Glomerular visceral epithelial cell (primary cell): ENCODE measurements around the gene HIGD2B.
"Not testable (repeated sequence)": the region's sequence is repeated elsewhere in the genome, so short reads cannot be mapped to it uniquely, and the experiment has no call there.

Experiments used
- DNase-seq: peaks from one replicate; pipeline ENCODE4 v3.0.0-alpha.2; 2016; ENCODE audit errors: extremely low spot score

The HIGD2B gene, protein sequence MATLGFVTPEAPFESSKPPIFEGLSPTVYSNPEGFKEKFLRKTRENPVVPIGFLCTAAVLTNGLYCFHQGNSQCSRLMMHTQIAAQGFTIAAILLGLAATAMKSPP

DNA sequence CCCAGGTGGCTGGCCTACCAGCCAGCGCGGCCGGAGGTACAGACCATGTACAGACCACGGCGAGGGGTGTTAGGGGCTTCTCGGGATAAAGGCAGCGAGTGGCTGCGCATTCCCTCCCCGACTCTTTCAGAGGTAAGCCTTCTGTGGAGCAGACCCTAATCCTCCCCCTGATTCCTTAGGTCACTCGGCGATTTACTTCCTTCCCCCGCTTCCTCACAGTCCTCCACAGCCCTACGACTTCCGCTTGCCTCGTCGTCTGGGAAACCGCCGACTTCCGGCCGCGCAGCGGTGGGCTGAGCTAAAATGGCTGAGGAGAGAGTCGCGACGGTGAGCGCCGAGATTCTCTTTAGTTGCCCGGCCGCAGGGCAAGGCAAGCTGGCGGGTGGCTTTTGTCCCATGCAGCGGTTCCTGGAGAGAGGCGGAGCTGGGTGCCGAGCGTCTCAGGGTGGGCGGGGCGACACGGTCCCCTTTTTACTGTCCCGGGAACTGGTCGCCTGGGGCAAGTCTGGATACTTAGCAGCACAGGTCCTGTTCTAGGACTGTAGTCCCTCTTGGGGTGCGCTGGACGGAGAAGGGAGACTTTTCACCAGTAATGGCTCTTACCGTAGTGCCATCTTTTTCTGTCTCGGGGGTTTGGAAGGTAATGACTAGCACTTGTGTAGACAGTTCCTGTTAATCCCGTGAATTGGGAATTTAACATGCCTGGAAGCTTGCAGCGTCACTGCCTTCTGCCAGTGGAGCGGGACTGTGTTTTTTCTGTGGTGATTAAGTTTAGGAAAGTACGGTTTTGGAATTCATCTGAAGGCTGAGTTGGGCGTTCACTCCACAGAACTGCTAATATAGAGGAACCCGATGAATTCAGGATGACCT is at the start of gene HIGD2B, which contains the start of gene BBS4:
Gene HIGD2B, minus strand, starts transcription at position 258 of the 870 bp plus-strand sequence. CDS start 9,808 bp downstream, outside the sequence.
Gene BBS4, plus strand, starts transcription at position 283 of the 870 bp plus-strand sequence. Its CDS starts 21 bp downstream, at position 304.
- DNase-seq = peak; percentile 93

DNA sequence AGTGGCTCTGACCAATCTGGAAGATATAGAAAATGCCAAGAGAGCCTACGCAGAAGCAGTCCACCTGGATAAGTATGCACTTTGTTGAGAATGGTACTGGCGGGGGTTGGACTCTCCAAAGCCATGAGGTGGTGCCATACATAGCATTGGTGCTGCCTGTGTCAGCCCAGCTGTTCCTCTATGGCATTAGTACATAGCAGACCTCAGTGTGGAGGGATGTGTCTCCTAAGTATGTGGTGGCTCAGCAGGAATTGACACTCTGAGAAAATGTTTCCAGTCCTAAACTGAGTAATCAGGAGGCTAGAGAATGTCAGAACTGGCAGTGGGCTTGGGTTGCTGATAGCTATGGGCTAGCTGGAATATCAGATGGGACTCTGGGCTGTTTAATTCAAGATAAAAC is 49.1 kb upstream of the HIGD2B start:
- no peak for DNase-seq

DNA sequence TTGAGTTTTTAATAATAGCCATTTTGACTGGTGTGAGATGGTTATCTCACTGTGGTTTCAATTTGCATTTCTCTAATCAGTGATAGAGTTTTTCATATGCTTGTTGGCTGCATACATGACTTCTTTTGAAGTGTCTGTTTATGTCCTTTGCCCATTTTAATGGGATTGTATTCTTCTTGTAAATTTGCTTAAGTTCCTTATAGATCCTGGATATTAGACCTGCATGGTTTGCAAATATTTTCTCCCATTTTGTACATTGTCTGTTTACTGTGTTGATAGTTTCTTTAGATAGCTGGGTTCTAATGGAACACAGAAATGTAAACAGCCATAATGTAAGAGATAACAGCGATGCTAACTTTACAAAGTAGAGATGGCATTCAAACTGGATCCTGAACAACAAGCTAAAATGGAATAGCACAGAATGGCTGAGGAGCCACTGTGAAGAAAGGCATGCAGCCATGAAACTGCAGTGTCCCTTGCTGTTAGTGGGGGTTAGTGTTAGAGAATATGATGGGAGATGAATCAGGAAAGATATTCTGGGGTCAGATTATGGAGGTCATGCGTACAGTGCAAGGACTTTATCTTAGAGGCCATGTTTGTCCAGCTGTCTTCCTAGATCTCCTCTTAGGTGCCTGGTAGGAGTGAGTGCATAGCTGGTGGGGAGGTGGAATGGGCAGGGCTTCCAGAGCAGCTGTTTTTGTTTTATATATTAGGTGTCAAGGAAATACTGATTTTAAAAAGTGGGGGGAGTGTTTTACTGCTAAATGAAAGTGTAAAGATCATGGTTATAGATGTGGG is 48.2 kb upstream of the HIGD2B start:
- DNase-seq = no peak

DNA sequence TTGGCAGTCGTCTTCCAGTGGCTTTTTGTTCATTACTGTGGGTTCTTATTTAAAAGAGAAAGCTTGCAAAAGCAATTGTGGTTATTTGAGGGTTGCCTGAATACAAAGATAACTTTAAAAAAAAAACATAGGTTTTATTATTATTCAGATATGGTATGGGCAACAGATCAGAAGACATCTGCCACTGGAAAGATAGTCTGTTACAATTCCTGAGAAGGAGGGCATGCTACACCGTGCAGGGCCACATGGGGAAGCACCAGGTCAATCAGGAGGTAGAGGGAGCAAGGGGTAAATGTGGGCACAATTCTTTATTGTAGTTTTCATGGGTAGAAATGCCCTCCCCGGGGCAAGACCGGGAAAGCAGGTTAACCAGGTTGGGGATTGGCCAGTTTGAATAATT is 46.5 kb upstream of the HIGD2B start:
- no peak for DNase-seq

DNA sequence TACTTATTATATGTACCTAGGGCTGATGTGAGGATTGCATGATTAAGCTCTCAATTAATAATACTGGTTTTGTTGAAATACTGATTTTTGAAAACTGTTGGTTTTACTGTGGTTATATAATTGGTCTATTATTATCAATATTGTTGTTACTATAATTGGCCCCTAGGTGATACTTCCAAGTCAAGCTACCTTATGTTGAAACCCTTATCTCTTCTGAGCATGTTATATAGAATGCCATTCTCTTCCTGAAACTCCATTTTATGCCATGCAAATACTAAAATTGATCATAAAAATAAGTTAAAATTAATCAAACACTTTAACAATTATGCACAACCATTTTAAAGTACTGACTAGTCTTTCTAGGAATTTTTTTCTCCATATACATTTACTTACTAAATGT is 46.1 kb upstream of the HIGD2B start:
- DNase-seq = no peak

DNA sequence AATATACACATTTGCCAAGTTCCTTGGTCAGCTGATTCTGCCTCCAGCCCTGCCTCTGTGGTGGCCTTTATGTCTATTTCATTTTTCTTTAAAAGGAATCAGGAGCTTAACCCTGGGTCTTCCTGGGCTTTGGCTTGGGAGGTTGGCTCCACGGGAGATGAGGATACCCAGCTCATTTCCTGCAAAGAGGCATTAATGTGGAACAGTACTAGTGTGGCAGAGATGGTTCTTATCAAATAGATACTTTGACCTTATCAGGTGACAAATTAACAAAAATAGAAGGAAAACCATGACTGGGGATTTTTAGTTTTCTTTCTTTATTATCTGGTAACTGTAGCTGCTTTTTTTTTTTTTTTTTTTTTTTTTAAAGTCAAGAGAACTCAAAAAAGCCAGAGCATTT is 42.8 kb upstream of the HIGD2B start:
- DNase-seq = no peak

DNA sequence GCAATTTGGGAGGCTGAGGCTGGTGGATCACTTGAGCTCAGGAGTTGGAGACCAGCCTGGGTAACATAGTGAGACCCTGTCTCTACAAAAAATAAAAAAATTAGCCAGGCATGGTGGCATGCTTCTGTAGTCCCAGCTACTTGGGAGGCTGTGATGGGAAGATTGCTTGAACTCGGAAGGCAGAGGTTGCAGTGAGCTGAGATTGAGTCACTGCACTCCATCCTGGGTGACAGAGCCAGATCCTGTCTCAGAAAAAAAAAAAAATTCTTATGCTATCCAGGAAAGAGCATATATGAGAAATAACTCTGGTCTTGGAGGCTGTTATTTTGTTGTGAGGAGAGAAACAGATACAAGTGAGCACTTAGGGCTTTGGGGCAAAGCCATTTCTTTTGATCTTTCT is 42.3 kb upstream of the HIGD2B start:
- not testable (repeated sequence) for DNase-seq

DNA sequence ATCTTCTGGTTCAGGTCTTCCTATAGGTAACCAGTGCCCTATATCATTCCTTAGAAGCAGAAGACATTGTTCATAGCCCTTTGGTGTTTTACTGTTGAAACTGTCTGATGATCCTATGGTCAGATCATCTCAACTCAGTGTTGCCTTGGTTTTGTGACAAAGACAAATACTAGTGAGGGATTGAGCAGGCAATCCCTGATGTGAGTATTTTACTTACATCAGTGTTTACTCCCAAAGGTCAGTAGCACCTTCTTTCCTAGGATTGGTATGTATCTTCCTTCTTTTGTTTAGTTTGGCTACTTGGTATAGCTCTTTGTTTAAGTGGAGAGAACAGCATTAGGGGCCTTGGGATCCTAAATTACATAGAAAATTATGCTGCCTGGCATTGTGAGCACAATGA is 41.2 kb upstream of the HIGD2B start:
- no peak for DNase-seq

DNA sequence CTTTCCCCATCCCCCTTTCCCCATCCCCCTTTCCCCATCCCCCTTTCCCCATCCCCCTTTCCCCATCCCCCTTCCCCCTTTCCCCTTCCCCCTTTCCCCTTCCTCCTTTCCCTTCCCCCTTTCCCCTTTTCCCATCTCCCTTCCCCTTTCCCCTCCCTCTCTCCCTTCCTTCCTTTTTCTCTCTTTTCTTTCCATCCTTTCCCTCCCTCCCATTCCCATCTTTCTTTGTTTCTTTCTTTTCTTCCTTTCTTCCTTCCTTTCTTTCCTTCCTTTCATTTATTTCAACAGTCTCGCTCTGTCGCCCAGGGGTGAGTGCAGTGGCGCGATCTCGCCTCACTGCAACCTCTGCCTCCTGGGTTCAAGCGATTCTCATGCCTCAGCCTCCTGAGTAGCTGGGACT is 39.9 kb upstream of the HIGD2B start:
- not testable (repeated sequence) for DNase-seq

DNA sequence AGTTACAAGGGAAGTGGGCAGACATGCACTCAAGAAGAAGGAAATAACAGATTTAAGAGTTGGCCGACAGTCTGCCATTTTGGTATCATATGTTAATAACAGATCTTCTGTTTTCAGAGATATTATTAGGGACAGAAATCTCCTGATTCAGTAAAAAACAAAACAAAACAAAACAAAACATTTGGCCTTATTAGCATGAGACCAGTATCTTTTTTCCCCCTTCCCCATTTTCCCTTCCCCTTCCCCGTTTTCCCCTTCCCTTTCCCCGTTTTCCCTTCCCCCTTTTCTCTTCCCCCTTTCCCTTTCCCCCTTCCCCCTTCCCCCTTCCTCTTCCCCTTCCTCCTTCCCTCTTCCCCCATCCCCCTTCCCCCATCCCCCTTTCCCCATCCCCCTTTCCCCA is 39.5 kb upstream of the HIGD2B start:
- DNase-seq = no peak

DNA sequence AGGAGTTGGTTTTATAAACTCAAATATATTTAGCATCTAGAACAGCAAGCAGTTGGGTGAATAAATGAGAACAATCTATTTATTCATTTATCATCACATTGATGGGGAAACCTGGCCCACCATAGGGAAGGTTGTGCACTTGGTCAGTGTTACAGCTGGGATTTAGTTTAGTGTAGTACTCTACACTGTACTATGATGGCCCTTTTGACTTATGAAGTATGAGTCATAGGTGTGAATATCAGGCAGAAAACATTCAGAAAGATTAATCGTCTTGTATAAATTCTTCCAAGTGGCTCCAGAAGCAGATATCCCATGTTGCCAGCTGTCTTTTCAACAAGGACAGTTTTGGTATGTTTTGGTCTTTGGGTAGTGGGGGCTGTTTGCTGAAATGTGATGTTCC is 38.0 kb upstream of the HIGD2B start:
- no peak for DNase-seq

DNA sequence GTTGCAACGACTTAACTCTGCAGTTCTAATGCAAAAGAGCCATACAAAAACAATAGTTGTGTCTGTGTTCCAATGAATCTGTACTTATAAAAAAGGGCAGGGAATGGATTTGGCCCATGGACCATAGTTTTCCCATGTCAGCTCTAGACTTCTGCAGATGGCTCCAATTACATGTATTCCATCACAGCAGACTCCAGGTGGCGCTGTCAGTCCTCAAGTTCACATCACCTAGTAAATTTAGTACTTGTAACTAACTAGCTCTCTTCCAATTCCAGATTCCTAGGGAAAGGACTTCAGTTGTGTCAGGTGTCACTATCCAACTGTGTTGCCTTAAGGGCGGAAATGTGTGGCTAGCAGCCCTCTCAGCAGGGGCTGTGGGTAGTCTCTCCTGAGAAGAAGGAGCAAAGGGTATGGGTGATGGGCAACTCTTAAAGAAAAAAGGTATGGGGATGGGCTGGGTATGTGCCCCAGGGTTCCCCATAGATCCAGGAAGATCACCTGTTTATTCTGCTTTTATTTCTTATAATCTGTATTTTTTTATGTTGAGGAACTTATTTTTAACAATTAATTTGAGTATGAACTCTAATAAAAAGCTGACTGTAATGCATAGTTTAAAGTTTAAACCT is 36.2 kb upstream of the HIGD2B start:
- DNase-seq = peak; percentile 70

DNA sequence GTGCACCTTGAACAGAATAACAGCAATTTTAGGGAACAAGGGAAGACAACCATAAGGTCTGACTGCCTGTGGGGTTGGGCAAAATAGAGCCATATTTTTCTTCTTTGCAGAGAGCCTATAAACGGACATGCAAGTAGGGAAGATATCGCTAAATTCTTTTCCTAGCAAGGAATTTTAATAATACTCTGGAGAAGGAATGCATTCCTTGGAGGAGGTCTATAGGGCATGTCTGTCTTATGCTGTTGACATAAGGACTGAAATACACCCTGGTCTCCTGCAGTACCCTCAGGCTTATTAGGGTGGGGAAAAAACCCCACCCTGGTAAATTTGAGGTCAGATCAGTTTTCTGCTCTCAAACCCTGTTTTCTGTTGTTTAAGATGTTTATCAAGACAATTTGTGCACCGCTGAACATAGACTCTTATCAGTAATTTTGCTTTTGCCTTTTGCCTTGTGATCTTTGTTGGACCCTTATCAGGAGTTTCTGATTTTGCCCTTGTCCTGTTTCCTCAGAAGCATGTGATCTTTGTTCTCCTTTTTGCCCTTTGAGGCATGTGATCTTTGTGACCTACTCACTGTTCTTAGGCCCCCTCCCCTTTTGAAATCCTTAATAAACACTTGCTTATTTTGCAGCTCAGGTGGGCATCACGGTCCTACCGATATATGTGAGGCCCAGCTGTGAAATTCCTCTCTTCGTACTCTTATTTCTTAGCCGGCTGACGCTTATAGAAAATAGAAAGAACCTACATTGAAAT is 22.7 kb upstream of the HIGD2B start:
- DNase-seq = not testable (repeated sequence)

DNA sequence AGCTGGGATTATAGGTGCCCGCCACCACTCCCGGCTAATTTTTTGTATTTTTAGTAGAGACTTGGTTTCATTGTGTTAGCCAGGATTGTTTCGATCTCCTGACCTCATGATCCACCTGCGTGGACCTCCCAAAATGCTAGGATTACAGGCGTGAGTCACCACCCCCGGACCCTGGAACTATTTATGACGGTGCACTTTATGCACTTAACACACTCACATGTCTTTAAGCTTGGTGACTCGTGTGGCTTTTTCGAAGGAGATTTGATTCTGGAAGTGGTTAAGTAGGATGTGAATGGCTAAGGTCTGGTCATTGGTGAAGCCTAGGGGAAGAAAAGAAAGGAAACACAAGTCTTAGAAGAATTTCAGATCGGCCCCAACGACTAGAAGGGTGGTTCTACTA is 20.3 kb upstream of the HIGD2B start:
- DNase-seq = peak; percentile 25

DNA sequence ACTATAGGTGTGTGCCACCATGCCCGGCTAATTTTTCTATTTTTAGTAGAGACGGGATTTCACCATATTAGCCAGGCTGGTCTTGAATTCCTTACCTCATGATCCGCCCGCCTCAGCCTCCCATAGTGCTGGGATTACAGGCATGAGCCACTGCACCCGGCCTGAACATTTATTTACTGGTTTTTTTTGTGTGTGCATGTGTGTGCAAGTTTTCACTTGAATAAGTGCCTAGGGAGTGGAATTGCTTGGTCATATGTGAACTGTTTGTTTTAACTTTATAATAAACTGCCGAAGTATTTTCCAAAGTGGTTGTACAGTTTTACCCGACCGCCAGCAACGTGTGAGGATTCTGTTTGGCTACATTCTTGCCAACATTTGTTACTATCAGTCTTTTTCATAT is 14.1 kb upstream of the HIGD2B start:
- DNase-seq = no peak

DNA sequence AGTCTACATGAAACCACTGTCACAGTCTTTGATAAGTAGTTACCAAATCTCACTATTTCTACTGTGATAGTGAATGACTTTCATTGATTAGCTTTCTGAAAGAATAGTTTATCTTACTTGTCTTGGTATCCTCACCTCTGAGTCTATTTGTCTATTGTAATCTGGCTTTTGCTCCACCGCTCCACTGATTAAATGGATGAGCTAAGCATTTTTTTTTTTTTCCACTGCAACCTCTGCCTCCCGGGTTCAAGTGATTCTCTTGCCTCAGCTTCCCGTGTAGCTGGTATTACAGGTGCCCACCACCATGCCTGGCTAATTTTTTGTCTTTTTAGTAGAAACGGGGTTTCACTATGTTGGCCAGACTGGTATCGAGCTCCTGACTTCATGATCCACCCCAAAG is 13.0 kb upstream of the HIGD2B start:
- no peak for DNase-seq

DNA sequence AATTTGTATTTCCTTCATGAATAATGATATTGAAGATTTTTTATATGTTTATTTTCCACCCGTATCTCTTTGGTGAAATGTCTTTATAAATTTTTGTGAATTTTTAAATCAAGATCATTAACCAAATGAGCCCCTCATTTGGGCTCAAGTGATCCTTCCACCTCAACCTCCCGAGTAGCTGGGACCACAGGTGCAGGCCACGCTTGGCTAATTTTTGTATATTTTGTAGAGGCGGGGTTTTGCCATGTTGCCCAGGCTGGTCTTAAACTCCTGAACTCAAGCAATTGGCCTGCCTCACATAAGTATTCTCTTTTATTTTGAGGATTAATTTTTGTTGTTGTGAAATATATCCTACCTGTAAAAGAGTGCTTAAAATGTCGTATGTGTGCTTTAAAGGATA is 5.0 kb upstream of the HIGD2B start:
- DNase-seq = no peak

DNA sequence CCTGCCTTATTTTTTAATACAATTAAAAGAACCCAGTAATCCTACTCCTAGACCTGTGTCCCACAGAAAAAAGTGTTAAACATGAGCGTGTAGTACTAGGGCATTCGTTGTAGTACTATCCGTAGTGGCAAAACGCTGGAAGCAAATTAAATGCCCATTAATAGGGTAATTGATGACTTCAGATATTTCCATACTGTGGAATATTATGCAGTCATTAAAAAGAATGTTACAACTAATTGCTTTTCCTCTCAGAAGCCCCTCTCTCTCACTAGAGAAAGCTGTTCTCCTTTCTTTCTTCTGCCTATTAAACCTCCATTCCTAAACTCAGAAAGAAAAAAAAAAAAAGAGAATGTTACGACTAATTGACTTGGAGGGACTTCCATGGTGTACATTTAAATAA is 2.7 kb upstream of the HIGD2B start:
- DNase-seq = no peak

DNA sequence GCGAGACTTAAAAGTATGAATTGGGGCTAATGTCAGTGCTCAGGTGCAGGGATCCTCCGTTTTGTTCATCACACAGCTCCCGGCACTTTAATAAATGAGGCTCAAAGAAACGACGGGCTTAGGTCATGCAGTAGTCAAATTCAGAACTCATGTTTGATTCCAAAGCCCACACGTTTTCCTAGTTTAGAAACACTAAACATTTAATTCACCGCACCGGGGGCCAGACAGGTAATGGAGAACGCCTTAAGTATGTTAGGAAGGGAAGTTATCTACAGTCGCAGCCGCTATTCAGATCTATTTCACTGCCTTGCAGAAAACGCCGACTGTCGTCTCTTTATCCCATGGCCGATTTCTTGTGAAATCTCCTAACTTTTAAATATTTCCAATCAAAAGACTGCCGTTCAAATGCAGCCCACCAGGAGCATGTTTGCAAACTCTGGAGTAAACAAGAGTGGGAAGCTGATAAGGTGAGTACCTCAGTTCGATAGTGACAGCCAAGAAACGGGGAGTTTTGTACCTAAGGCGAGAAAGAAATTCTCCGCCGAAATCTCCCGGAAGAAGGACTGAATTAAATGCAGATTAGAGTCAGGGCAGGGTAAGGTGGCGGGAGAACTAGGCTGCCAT is 569 bp downstream of the HIGD2B start:
- DNase-seq = no peak

DNA sequence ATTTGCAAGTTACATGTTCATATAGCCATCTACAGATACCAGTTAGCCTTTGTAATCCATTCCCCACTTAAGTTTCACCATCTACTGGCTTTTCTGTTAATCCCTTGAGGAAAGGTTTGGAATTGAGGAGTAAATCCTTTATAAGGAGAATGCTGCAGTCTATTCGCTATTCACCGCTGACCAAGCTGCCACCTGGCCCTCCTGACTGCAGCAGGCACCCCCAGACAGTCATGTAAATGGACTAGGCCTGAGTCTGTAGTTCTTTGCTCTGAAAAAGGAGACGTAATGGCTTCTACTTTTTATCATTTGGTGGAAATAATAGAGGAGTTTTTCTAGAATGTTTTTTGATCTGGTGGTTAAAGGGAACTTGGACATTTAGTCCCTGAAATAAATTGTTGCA is 3.2 kb downstream of the HIGD2B start:
- DNase-seq = no peak

DNA sequence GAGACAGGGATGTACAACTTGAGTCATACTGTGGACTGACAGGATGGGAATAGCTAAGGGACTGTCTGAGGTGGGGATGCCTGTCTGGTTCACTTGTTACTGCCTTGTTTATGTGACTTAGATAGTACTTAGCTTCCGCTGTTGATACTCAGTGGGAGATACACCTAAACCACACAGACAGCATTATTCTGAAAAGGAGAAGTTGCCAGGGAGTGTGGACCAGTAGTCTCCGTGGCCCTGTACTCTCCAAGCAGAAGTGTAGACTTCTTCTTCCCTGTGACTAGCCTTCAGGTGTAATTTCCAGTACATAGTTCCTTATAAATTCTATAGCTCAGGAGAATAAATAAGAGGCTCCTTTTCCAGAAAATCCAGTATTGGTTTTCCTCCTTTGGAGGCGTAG is 5.1 kb downstream of the HIGD2B start:
- no peak for DNase-seq
